GM10248 (cell line): Measurements from ENCODE around the gene AMZ1.

Source experiments
- CTCF ChIA-PET: fragments of 300-600 bp; sonication (Branson Sonifier 250); formaldehyde crosslinking; extraction: SDS; loops from one replicate; lab custom pipeline; 2021; ENCODE audit warnings: antibody characterized with exemption; lab: Yijun Ruan, JAX
- POLR2A ChIA-PET: fragments of 350-650 bp; sonication (Branson Sonifier 250); formaldehyde crosslinking; extraction: SDS; loops from one replicate; lab custom pipeline; 2020; ENCODE audit warnings: antibody characterized with exemption; lab: Yijun Ruan, JAX
- DNase-seq: peaks from one replicate; pipeline ENCODE4 v3.0.0; 2012; ENCODE audit errors: extremely low spot score
- TF ChIP-seq, protein P1 (sequence below): IDR thresholded peaks from 2 replicates; pipeline ENCODE4 v1.5.1; 2012; ENCODE audit warnings: mild to moderate bottlenecking, low read depth; ENCODE audit errors: extremely low read depth, missing control alignments, control extremely low read depth

AMZ1 gene

DNA sequence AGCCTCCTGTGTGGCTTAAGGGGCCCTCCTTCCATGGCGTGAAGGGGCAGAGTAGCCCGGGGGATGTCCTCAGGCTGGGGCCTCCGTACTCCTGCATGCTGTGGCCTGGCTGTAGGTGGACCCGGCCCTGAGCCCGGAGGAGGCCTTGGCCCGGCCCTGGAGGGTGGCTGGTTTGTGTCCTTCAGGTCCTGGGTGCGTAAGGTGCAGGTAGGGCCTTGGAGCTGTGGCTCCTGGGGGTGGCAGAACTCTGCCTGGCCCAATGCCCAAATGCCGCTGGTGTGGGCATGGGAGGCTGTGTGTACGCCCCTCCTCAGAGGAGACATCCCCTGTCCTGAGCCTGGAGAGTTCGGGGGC, 26.9 kb upstream of the AMZ1 start:
- DNase-seq = no peak
- CTCF ChIA-PET = interaction anchor here (1.5 kb wide), 1 partner anchor 20 kb away, joined by 3 read pairs; no protein-coding TSS in a partner anchor
- TF ChIP-seq, protein P1, sequence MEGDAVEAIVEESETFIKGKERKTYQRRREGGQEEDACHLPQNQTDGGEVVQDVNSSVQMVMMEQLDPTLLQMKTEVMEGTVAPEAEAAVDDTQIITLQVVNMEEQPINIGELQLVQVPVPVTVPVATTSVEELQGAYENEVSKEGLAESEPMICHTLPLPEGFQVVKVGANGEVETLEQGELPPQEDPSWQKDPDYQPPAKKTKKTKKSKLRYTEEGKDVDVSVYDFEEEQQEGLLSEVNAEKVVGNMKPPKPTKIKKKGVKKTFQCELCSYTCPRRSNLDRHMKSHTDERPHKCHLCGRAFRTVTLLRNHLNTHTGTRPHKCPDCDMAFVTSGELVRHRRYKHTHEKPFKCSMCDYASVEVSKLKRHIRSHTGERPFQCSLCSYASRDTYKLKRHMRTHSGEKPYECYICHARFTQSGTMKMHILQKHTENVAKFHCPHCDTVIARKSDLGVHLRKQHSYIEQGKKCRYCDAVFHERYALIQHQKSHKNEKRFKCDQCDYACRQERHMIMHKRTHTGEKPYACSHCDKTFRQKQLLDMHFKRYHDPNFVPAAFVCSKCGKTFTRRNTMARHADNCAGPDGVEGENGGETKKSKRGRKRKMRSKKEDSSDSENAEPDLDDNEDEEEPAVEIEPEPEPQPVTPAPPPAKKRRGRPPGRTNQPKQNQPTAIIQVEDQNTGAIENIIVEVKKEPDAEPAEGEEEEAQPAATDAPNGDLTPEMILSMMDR = no peak
- POLR2A ChIA-PET = no interaction called here

DNA sequence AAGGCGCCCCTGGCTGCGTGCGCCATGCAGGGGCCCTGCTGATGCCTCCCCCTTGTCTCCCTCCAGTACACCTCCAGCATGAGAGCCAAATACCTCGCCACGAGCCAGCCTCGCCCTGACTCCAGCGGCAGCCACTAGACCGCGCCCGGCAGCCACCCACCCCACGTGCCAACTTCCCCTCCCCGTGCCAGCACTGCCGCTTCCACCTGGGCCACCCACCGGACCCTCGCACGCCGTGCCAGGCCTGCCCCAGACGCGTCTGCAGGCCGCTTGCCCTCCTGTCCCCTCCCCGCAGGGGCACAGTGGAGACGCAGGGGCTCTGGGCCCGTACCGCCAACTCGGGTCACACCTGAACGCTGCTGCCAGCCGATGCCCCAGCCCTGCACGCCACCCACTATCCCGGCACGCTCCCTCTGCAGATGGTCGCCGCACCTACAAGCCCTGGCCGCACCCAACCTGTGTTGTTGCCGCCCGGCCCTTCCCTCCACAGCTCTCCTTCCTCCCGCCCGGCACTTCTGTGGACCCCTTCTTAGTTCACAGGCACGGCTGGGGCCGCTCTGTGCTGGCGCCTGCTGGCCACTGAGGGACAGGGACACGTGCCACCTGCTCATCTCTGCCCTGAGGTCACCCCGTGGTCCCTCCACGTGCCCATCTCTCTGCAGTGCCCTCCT, 26.3 kb upstream of the AMZ1 start:
- DNase-seq = no peak
- TF ChIP-seq, protein P1 = no peak
- ChIA-PET POLR2A (no interaction called here), CTCF (interaction anchor here (1.0 kb wide), 1 partner anchor 9 kb away, joined by 3 read pairs; no protein-coding TSS in a partner anchor)

- TF ChIP-seq, protein P1 = no peak
- no peak for DNase-seq
- CTCF ChIA-PET = interaction anchor here (1.0 kb wide), 1 partner anchor 9 kb away, joined by 3 read pairs; no protein-coding TSS in a partner anchor
- POLR2A ChIA-PET = no interaction called here
Observed at GRCh38 chr7:2662273-2663120, 25.5 kb upstream of the AMZ1 start.

- ChIA-PET CTCF (interaction anchor here (1.4 kb wide), 1 partner anchor 46 kb away, joined by 3 read pairs; no protein-coding TSS in a partner anchor), POLR2A (no interaction called here)
- TF ChIP-seq, protein P1 = no peak
- DNase-seq = no peak
Observed at GRCh38 chr7:2663121-2663886, 24.7 kb upstream of the AMZ1 start.

GRCh38 chr7:2663960-2664359, 24.0 kb upstream of the AMZ1 start:
- ChIA-PET CTCF (interaction anchor here (0.9 to 1.4 kb wide), 2 partner anchors 17 to 46 kb away, joined by 3 read pairs; no protein-coding TSS in a partner anchor), POLR2A (no interaction called here)
- TF ChIP-seq, protein P1 = no peak
- DNase-seq = no peak

DNA sequence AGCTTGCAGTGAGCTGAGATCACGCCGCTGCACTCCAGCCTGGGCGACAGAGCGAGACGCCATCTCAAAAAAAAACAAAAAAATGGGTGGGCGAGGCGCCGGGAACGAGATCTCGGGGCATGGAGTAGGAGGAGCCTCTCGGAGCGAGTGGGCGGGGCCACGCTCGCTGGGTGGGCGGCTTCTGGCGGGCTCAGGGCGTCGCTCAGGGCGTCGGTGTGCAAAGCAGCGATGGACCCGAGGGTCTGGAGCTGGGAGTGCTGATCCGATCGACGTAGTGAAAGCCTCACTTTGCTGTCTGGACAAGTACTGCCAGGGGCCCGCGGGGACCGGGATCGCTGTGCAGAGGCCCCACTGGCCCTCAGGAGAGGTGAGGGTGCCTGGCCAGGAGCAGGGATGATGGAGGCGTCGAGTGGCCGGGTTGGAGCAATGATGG, 22.6 kb upstream of the AMZ1 start:
- CTCF ChIA-PET = interaction anchor here (0.6 to 0.7 kb wide), 2 partner anchors 16 to 197 kb away, joined by 3 read pairs; no protein-coding TSS in a partner anchor
- no peak for DNase-seq

More for the DNA sequence above, 22.6 kb upstream of the AMZ1 start:
- TF ChIP-seq, protein P1 = no peak
- POLR2A ChIA-PET = interaction anchor here (0.5 kb wide), 1 partner anchor 23 kb away, joined by 3 read pairs; no protein-coding TSS in a partner anchor
